Activated gamma-delta T cell (primary cell): ENCODE results near the gene KRT81.
"Not testable (repeated sequence)": the region's sequence is repeated elsewhere in the genome, so short reads cannot be mapped to it uniquely, and the experiment has no call there.

Source experiments
- DNase-seq: peaks from one replicate; lab custom pipeline; 2025; lab: John Stamatoyannopoulos, UW

Gene KRT81

GRCh38 chr12:52296572-52297215 is 5.4 kb upstream of the KRT81 start:
- no peak for DNase-seq

- no peak for DNase-seq
Measured at GRCh38 chr12:52295663-52296062, 4.3 kb upstream of the KRT81 start.

- DNase-seq: no peak
Measured at GRCh38 chr12:52294803-52295202, 3.5 kb upstream of the KRT81 start.

- DNase-seq: no peak
Measured at GRCh38 chr12:52293926-52294325, 2.6 kb upstream of the KRT81 start.

DNA sequence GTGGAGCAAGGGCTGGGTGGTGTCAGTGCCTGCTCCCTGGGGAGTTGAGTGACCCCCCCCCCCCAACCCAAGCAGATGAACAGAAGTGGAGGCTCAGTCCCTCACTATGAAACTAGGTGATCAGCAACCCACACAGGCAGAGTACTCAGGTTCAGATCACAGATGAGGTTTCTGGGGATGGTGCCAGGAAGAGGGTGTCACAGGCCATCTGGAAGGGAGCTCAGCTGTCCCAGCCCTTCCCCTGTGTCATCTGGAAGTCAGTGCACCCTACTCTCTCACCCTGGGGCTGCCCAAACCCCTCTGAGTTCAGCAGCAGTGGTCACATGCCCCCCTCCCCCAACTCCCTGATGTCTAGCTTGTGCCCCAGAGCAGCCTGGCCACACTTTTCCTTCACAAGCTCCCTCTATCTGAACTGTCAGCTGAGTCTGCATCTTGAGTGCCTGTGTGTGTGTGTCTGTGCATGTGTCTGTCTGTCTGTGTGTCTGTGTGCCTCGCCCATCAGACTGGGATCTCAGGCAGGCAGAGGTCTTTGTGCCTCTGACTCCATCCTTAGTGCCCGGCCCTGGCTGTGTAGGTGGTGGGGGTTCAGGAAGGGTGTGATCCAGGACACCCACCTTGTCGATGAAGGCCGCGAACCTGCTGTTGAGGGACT is 725 bp downstream of the KRT81 start:
- DNase-seq: not testable (repeated sequence)

DNA sequence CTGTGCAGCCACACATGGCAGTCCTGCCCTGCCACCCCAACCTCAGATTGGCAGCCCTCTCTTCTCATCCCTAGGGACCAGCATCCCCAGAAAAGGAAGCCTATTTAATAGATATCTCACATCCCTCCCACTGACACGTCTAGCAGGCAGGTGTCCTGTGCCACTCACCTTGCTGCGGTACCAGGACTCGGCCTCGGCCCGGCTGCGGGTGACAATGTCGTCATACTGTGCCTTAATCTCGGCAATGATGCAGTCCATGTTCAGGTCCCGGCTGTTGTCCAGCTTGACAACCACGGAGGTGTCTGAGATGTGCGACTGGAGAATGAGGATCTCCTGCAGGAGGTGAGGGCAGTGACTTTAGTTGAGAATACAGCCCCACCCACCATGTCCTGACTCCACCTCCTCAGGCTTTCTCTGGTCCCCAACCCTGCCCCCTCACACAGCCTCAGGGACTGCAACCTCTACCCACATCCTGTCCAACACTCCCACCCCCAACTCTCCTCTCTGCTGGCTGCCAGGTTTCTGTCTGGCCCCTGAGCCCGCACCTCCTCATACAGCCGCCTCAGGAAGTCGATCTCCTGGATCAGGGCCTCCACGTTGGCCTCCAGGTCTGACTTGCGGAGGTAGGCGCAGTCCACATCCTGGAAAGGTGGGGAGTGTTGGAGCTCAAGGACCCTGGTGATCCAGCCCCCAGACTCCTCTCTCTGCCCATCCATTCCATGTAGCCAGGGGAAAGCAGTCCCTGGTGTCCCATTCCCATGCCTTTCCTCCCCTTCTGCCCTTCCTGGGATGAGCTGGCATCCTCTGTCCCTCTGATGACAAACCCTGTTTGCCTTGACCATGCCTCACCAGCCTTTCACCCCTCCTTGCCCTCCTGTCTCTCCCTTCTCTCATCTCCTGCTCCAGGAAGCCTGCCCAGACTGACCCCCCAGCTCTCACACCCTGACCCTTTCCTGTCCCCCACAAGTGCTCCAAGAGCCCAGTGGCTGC is 3.2 kb downstream of the KRT81 start:
- DNase-seq: not testable (repeated sequence)

GRCh38 chr12:52286857-52287785 is 4.2 kb downstream of the KRT81 start:
- not testable (repeated sequence) for DNase-seq

GRCh38 chr12:52285851-52286530 is 5.3 kb downstream of the KRT81 start:
- DNase-seq: no peak

DNA sequence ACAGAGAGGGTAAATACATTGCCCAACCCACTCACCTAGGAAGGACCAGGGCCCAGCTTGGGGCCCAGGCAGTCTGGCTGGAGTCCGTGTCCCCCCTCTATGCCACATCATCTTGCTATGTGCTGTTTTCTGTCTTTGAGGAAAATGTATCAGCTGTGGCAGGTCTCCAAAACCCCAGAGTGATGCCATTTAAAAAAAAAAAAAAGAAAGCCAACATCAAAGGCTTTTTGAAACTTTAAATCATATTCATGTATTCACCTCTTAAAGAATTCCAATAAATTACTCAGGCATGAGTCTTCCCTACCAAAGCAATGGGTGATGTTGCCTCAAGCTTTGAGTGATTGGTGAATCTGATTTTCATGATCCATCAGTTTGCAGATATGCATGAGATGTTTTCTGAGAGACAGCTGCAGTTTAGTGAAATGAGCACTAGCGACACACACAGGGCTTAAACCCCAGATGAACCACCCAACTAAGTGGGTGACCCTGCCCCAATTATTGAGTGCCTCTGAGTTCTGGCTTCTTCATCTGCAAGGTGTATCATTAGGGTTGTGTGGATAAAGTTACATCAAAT is 6.1 kb downstream of the KRT81 start:
- DNase-seq: no peak

DNA sequence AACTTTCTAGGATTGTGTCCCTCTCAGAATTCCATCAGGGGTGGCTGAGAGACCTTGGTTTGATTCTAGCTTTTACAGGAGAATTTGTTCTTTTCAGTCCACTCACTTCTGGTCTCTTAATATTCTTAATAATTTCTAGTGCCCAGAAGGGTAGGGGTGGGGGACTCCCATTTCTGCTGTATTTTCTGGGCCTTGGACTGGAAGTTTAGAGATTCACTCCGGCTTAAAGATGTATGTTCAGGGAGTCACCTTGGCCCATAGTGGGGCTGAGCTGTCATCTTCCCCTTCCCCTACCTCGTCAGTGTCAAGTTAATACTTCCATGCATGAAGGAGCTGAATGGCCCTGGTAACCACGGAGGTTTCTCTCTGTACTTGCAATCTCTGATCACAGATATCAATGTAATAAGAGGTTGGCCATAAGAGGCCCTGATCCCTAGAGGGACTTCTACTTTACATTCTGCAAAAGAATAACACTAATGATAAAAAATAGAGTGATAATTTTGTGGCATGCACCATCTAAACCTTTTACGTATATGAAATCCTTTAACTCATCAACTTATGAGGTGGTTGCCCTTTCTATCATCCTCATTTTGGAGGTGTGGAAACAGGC is 6.7 kb downstream of the KRT81 start:
- no peak for DNase-seq

GRCh38 chr12:52280796-52281560 is 10.4 kb downstream of the KRT81 start:
- DNase-seq: no peak

DNA sequence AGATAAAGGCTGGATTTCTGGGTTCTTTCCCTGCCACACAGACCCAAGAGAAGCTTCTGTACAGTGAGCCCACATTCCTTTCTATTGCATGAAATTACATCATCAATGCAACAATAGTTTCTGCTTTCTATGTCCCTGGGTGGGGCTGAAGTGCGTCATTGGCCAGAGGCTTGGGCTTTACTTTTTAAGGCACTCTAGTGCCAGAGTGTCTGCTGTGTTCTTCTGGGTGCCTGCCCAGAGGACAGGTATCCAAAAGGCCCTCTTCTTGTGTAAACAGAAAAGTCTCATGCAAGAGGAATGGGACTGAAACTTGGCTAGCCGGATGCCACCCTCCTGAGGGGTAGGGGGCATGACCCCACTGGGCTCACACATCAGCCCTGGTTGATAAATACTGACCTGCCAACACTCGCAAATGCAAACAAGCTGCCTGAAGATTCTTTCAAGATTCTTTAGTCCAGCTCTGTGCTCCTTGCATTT is 11.0 kb downstream of the KRT81 start:
- DNase-seq: no peak

DNA sequence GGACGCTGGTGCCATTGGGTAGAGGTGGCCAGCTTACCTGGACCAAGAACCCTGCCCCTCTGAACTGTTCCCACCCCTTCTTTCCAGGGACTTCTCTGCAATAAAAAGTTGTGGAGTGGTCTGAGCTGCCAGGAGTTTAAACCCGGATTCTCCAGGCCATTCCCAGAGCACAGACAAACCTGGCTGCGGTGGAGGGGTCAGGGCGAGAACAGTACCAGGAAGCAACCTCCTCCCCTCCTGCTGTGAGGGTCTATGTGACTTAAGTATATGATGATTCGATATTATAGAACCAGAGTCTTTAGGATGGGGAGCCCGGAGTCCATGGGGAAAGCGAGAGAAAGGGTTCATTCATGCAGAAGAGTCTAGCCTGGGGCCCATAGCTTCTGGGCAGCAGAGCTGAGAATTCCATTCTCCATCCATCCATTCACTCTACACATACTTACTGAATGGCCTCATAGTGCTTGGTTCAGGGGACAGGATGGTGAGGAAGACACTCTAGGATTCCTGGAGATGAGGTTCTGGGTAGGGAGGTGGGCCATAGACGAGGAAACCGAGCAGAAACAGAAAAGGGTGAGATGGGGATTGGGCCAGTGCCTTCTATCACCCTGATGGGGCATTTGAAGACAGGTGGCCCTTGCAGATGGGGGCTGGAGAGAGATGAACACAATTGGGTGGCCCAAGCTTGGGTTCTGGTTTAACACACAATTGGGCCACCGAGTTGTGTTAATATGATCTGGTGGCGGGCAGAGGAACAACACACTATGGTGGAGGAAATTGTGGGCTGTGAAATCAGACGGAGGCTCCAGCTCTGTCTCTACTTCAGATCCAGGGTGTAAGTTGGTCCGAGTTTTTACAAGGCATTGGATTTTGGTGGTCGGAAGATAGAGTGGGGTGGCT is 11.7 kb downstream of the KRT81 start:
- no peak for DNase-seq

DNA sequence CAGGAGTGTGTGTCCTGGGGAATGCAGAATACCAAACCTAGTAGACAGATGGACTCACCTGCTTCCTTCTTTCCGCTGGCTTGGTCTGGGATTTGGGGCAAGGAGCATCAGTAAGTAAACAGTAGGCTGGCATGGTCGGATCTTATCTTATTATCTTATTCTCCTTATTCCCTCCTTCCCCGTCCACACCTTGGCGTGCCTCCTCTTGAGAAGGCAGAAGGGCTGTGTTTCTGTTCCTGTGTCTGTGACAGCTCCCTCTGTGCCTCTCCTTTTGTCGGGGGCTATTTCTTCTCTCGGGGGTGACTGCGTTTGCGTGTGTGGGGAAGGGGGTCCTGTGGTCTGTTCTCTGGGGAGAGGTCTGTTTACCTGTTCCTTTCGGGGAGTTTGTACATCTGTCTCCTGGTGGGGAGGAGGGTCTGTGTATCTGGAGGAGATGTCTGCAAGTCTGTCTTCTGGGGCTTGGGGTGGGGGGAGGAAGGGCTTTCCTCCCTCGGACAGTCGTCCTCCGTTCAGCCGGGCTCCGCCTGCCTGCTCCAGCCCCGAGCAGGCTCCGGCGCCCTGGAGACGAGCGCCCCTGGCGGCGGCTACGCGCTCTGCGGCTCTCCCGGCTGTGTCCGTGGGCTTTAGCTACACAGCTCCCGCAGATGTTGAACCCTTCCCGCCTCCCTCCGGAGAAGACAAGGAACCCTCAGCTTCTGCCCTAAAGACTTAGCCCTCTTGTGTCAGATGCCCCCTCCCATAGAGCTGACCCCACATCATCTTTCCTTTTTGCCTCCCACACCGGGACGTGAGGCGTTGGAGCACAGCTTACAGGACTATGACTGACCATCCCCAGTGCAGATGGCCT is 12.5 kb downstream of the KRT81 start:
- peak; percentile 27 for DNase-seq

DNA sequence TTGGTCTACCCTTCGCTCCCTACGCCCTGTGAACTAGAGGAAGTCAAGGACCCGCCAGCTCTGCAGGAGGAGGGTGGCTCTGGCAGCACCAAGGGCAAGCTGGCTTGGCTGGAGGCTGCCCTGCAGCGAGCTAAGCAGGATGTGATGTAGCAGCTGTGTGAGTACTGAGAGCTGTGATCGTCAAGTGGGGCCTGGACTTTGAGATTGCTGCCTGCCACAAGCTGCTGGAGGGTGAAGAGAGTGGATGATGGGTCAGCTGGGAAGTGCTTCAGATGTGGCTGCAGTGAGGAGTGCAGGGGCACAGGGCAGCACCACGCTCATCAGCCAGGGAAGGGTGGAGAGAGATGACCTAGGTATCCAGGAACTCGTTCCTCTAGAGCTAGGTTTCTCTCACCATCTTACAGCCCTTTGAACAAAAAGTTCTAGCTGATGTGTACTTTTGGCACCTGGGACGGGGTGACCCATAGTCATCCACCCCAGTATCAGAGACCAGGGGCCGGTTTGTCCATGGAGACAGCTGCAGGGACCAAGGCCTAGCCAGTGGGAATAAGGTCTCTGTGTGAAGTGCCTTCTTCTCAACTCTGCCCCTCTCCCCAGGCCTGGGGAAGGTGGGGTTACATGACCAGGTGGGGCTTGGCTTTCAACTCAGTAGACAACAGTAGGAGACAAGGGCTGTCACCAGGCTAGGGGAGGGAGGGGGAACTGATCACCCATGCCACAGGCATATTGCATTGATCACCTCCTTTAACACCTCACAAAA is 13.7 kb downstream of the KRT81 start:
- no peak for DNase-seq

DNA sequence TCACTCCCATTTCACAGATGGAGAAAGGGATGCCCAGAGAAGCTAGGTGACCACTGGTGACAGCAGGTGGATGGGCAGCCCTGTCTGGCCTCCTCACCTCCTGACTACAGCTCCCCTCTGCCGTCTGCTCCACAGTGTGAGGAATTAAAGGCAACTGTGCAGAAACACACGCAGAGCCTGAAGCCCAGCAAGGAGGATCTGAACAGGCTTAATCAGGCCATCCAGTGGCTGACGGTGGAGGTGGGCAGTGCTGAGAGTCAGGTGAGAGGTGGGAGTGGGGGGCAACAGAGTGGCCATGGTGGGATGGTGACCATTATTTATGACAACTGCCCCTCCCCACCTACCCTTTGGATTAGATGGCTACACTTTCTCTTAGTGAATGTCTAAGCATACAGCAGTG is 15.6 kb downstream of the KRT81 start:
- DNase-seq: no peak
